GM19025 (cell line): ENCODE measurements around the gene EHBP1.

Experiments used
- ATAC-seq: cut with Tn5 transposase; IDR thresholded peaks from one replicate; pipeline ENCODE4 v1.9.1; 2021; ENCODE audit warnings: mild to moderate bottlenecking, low read depth, moderate library complexity; ENCODE audit not compliant: unreplicated experiment

The EHBP1 gene

DNA sequence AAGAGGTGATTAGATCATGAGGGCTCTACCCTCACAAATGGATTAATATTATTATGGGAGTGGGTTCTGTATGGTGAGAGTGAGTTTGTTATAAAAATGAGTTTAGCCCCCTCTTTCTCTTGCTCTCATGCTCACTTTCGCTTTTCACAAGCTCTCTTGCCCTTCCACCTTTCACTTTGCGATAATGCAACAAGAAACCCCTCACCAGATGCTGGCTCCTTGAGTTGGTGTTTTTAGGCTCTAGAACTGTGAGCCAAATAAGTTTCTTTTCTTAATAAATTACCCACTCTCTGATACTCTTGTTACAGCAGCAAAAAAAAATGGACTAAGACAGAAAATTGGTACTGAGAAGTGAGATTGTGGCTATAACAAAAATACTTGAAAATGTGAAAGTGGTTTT is 106.5 kb downstream of the EHBP1 start:
- no peak for ATAC-seq

- ATAC-seq = no peak
Measured at GRCh38 chr2:62812921-62813825, 107.7 kb downstream of the EHBP1 start.

DNA sequence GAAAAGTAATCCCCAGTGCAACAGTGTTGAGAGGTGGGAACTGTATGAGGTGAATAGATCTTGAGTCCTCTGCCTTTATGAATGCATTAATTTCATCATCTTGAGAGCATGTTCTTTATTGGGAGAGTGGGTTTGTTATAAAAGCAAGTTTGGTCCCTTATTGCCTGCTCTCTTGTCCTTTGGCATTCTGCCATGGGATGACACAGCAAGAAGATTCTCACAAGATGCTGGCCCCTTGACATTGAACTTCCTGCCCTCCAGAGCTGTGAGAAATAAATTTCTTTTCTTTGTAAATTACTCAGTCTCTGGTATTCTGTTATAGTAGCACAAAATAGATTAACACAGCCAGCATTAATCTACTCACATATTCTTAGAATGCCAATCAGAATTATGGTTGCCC is 108.6 kb downstream of the EHBP1 start:
- no peak for ATAC-seq

GRCh38 chr2:62817348-62817747 is 111.8 kb downstream of the EHBP1 start:
- ATAC-seq = no peak

GRCh38 chr2:62817995-62818713 is 112.6 kb downstream of the EHBP1 start:
- ATAC-seq = no peak

GRCh38 chr2:62822549-62822948 is 117.0 kb downstream of the EHBP1 start:
- no peak for ATAC-seq

DNA sequence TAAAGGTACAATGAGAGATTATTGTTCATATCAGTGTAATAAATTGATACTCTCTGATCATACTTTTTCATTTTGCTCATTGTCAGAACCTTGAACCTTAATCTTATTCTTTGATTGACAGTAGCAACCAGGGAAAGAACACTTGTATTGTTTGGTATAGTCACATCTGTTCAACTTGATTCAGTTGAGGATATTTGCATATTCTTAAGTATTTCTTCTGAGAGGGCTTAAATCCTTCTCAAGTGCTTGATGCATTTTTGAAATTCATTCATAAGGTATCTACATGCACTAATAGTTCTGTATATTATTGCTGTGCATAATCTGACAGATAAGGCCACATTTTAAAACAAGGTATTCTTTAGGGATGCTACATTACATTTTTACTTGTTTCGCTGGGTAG is 118.9 kb downstream of the EHBP1 start:
- ATAC-seq = no peak

GRCh38 chr2:62826141-62826540 is 120.6 kb downstream of the EHBP1 start:
- no peak for ATAC-seq

DNA sequence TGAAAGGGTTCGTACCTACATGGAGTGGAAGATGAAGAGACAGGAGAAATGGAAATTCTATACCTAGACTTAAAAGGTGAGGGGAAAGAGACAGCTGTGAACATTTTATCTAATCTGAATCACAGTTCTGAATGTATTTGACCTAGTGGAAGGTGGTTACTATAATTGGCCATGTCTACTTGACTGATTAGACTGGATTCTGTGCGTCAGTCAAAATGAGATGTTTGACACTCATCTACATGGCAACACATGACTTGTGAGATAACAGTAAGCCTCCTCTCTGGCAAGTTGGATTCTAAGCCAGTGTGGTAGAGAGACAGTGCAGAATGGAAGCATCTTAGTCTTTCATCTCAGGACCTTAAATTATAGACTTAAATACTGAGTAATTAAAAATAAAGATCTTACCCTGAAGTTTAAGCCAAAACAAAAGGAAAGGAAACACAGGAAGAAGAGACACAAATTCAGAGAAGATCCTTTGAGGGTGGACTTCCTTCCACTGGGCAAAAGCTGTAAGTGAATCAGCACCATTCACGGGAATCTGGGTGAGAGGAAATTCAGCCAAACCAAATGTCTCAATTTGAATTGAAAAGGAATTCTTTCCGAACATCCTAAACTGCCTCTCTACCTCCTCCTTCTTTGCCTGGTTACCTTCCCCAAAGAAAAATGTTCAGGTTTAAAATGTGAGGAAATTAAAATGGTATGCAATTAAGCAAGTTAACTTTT is 121.6 kb downstream of the EHBP1 start:
- ATAC-seq = no peak

GRCh38 chr2:62831729-62832128 is 126.2 kb downstream of the EHBP1 start:
- ATAC-seq = no peak

- no peak for ATAC-seq
Measured at GRCh38 chr2:62844311-62845090, 139.0 kb downstream of the EHBP1 start.

DNA sequence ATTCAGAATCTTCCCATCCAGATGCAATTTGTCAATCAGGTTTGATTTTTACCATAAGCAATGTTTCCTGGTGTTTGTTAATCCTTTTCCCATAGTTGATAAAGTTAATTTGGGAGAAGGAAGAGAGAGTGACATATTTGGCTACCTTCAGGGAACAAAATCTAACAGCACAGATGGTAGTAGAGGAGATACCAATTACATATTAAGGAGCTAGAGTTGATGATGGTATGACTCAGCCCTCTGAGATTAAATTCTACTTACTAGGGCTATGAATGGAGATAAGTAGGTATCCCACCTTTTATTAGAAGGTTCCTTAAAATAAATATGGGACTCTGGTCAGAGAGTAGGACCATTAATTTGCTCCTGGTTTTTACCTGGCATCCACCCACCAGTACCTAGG is 139.7 kb downstream of the EHBP1 start:
- ATAC-seq = no peak

- ATAC-seq = no peak
Measured at GRCh38 chr2:62852254-62852653, 146.7 kb downstream of the EHBP1 start.

GRCh38 chr2:62854600-62855514 is 149.3 kb downstream of the EHBP1 start:
- ATAC-seq = no peak

DNA sequence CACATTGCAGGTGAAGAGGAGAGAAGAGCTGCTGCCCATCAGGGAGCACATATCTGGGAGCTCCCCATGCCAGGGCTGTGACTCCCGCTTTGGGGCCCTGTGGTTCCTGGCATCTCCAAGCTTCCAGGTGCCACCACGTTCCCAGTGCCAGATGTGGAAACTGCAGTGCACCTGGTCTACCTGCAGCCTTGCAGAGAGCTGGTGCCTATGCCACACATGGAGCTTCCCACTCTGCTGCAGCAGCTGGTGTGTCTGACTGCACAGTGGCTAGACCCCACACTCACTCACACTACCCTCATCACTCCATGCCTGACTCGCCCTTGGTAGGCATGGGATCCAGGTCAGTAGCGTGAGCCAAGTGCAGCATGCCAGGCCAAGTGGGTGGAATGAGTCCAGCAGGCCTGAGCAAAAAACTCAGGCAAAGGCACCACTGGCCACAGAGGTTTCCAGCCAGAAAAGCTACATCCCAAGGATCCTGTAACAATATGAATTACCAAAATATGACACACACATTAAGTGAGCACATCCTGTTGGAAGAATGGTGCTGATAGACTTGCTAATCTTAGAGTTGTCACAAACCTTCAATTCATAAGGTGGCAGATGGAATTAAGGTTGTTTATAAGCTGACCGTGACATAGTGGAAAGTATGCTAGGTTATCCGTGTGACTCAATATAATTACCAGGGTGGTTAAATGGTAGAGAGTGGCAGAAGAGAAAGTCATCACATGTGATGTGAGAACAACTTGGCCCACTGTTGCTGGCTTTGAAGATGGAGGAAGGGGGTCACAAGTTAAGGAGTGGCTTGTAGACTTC is 150.9 kb downstream of the EHBP1 start:
- ATAC-seq = no peak

DNA sequence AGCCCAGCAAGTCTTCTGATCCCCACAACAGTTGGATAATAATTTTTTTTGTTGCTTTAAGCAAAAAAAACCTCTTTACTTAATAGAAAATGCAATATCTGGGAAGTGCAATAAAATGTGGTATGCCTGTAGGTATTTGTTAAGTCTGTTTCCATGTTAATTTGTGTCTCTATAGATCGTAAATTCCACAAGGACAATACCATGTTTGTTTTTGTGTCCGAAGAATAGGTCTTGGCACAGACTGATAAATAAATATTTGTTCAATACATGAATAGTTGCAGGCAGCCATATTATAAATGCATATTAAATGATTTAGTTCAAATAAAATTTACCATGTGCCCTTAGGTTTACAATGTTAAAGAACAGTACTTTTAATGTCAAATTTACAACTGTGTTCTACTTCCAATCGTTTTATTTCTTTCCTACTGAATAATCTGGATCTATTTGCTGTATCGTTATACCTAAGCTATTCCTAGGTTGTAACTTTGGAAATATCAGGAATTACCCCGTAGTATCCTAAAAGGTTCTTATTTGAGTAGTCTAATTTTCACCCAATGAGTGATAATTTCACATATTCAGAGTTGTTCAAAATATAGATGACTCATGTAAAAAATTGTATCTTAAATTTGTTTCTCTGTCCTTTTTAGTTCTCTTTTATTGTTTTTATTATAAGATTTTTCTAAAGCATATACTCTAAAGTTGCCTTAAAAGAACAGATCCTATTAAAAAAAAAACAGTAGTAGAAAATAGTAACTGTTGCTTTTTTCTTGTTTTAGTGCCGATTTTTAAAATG is 151.8 kb downstream of the EHBP1 start:
- no peak for ATAC-seq

DNA sequence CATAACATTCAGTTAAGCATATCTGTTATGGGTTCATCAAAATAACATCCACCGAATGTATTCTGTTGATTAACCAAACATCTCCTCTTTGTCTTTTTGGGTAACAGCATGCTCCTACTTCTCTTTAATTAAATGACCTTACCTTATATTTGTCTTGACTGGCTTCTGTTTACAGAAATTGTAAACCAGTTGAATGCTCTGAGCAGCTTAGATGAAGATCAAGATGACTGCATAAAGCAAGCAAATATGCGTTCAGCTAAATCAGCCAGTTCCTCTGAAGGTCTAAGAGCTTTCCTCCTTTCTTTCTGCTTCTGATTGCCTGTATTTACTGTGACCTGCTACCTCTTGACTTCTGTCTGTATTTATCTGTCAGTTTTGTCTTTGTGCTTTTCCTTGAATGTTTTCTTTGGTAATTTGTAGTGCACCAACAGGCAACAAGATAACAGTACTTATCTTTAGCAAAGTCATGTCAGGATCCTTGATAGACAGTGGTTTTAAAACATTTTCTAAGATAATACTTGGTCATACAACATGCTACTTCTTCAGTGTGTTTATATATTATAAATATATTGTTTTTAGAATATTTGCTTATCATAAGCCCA is 152.8 kb downstream of the EHBP1 start:
- no peak for ATAC-seq
